H1 (cell line): ENCODE measurements around the gene NRXN2. TPM values are rescaled to one million over a fixed set of nuclear protein-coding genes. Genes with fewer than 3 reads are reported as not detected.

Experiments used
- CTCF ChIA-PET: fragments of 300-600 bp; sonication (Branson Sonifier 250); formaldehyde crosslinking; loops from one replicate; lab custom pipeline; 2021; ENCODE audit not compliant: partially characterized antibody; lab: Charles Lee
- POLR2A ChIA-PET: fragments of 300-600 bp; sonication (Branson Sonifier 250); formaldehyde crosslinking; loops from one replicate; lab custom pipeline; 2021; ENCODE audit warnings: inconsistent platforms; ENCODE audit not compliant: partially characterized antibody; lab: Charles Lee
- DNase-seq, 2 experiments: peaks; one replicate each; pipeline versions ENCODE4 v3.0.0 to v3.0.0-alpha.2; 2010 to 2022; ENCODE audit warnings: low spot score in 2 of 2, low read depth in 1 of 2, mixed read lengths in 1 of 2
- FAIRE-seq: peaks from 2 replicates; lab custom pipeline; 2011; peaks lifted over from hg19 to GRCh38; lab: Jason Lieb, UNC
- H2AFZ ChIP-seq: 2 replicates; pipeline ENCODE4 v1.8.1; 2012; ENCODE audit warnings: low read length, inconsistent platforms
- H2AK5ac ChIP-seq: 2 replicates; pipeline ENCODE4 v1.6.1; 2013; ENCODE audit warnings: low read depth, low read length
- H2BK120ac ChIP-seq: replicated peaks from 2 replicates; pipeline ENCODE3; 2013; ENCODE audit warnings: low read depth, low read length, inconsistent platforms
- H2BK12ac ChIP-seq: 2 replicates; pipeline ENCODE4 v1.6.1; 2013; ENCODE audit warnings: low read depth, low read length
- H2BK15ac ChIP-seq: 2 replicates; pipeline ENCODE4 v1.6.1; 2013; ENCODE audit warnings: low read length
- H2BK20ac ChIP-seq: 2 replicates; pipeline ENCODE4 v1.6.1; 2013; ENCODE audit warnings: low read length
- H2BK5ac ChIP-seq: 2 replicates; pipeline ENCODE4 v1.6.1; 2013; ENCODE audit warnings: low read depth, low read length
- H3K14ac ChIP-seq: 2 replicates; pipeline ENCODE4 v1.6.1; 2013; ENCODE audit warnings: inconsistent platforms; ENCODE audit not compliant: insufficient read length
- H3K18ac ChIP-seq: 2 replicates; pipeline ENCODE4 v1.6.1; 2013; ENCODE audit warnings: low read length; ENCODE audit errors: extremely low read depth
- H3K23ac ChIP-seq: 2 replicates; pipeline ENCODE4 v1.6.1; 2013; ENCODE audit warnings: inconsistent platforms; ENCODE audit not compliant: insufficient read length
- H3K23me2 ChIP-seq: 2 replicates; pipeline ENCODE4 v1.6.1; 2013; ENCODE audit warnings: low read depth, low read length
- H3K27ac ChIP-seq: 2 replicates; pipeline ENCODE4 v1.6.1; 2011; ENCODE audit warnings: low read depth, low read length, inconsistent platforms
- H3K27me3 ChIP-seq, 4 experiments: replicated peaks in 1 of 4; 1 replicate in 1 of 4; 2 replicates in 3 of 4; pipeline versions ENCODE4 v1.6.1 to v1.8.1; 2011 to 2013; ENCODE audit warnings: low read length in 3 of 4, mild to moderate bottlenecking in 3 of 4, inconsistent platforms in 2 of 4, mixed read lengths in 2 of 4, moderate library complexity in 1 of 4; ENCODE audit not compliant: control insufficient read depth in 3 of 4, insufficient read depth in 3 of 4; ENCODE audit errors: extremely low read depth in 1 of 4
- H3K36me3 ChIP-seq, 4 experiments: 2 replicates each; pipeline versions ENCODE4 v1.6.1 to v1.8.1; 2011 to 2013; ENCODE audit warnings: mild to moderate bottlenecking in 4 of 4, low read length in 3 of 4, moderate library complexity in 2 of 4, control low read depth in 1 of 4, inconsistent platforms in 1 of 4; ENCODE audit not compliant: insufficient read depth in 4 of 4, control insufficient read depth in 2 of 4
- H3K4ac ChIP-seq: replicated peaks from 2 replicates; pipeline ENCODE3; 2013; ENCODE audit warnings: low read length, low read depth, mixed read lengths, inconsistent platforms; ENCODE audit not compliant: insufficient read length
- H3K4me1 ChIP-seq, 4 experiments: replicated peaks in 1 of 4; 1 replicate in 1 of 4; 2 replicates in 3 of 4; pipeline versions ENCODE4 v1.6.1 to v1.8.1; 2011 to 2013; ENCODE audit warnings: low read length in 3 of 4, inconsistent platforms in 2 of 4, mixed read lengths in 1 of 4; ENCODE audit not compliant: insufficient read depth in 4 of 4, control insufficient read depth in 3 of 4
- H3K4me2 ChIP-seq, 2 experiments: 2 replicates each; pipeline versions ENCODE4 v1.6.1 to v1.8.1; 2011 to 2013; ENCODE audit warnings: low read depth in 2 of 2, low read length in 2 of 2, control low read depth in 1 of 2, inconsistent platforms in 1 of 2, mild to moderate bottlenecking in 1 of 2; ENCODE audit not compliant: insufficient read depth in 1 of 2
- H3K4me3 ChIP-seq, 4 experiments: fragments of 200-600, 300-600 bp in 1 of 4; sonication (generic), shearing (Covaris generic), sonication (Bioruptor Twin) in 1 of 4; 2 replicates each; pipeline versions ENCODE4 v1.5.1 to v1.8.1; 2011 to 2016; ENCODE audit warnings: low read length in 4 of 4, low read depth in 3 of 4, control low read depth in 2 of 4, inconsistent platforms in 2 of 4, mild to moderate bottlenecking in 2 of 4, mixed read lengths in 1 of 4, moderate library complexity in 1 of 4; ENCODE audit not compliant: insufficient read depth in 2 of 4; ENCODE audit errors: extremely low read depth in 1 of 4
- H3K56ac ChIP-seq: replicated peaks from 2 replicates; pipeline ENCODE3; 2013; ENCODE audit warnings: low read depth, mild to moderate bottlenecking, mixed read lengths, low read length, inconsistent platforms; ENCODE audit not compliant: insufficient read length
- H3K79me1 ChIP-seq: 2 replicates; pipeline ENCODE4 v1.6.1; 2013; ENCODE audit warnings: low read depth, low read length, control low read depth
- H3K79me2 ChIP-seq, 2 experiments: 2 replicates each; pipeline versions ENCODE4 v1.6.1 to v1.8.1; 2012 to 2013; ENCODE audit warnings: low read length in 2 of 2, mild to moderate bottlenecking in 2 of 2, inconsistent platforms in 1 of 2; ENCODE audit not compliant: insufficient read depth in 2 of 2, control insufficient read depth in 1 of 2
- H3K9ac ChIP-seq, 4 experiments: replicated peaks in 1 of 4; 1 replicate in 1 of 4; 2 replicates in 3 of 4; pipeline versions ENCODE4 v1.6.1 to v1.8.1; 2011 to 2013; ENCODE audit warnings: low read depth in 3 of 4, low read length in 3 of 4, control low read depth in 2 of 4, mild to moderate bottlenecking in 2 of 4, moderate library complexity in 2 of 4, inconsistent platforms in 1 of 4; ENCODE audit errors: extremely low read depth in 1 of 4
- H3K9me3 ChIP-seq, 2 experiments: 2 replicates each; pipeline versions ENCODE4 v1.6.1 to v1.8.1; 2012 to 2013; ENCODE audit warnings: mild to moderate bottlenecking in 2 of 2, moderate library complexity in 2 of 2, control low read depth in 1 of 2, inconsistent platforms in 1 of 2, low read depth in 1 of 2, low read length in 1 of 2, mixed read lengths in 1 of 2; ENCODE audit not compliant: insufficient read depth in 2 of 2
- H4K20me1 ChIP-seq, 2 experiments: replicated peaks in 1 of 2; 2 replicates each; pipeline versions ENCODE3 to v1.8.1; 2011 to 2013; ENCODE audit warnings: inconsistent platforms in 2 of 2, low read length in 2 of 2, mild to moderate bottlenecking in 1 of 2; ENCODE audit not compliant: insufficient read depth in 2 of 2, control insufficient read depth in 1 of 2
- H4K5ac ChIP-seq: 2 replicates; pipeline ENCODE4 v1.6.1; 2013; ENCODE audit warnings: low read length, low read depth, mixed read lengths, inconsistent platforms; ENCODE audit not compliant: insufficient read length
- H4K8ac ChIP-seq: 2 replicates; pipeline ENCODE4 v1.8.0; 2013; ENCODE audit warnings: mild to moderate bottlenecking, moderate library complexity, low read length, inconsistent platforms; ENCODE audit not compliant: insufficient read depth; ENCODE audit errors: extremely low read depth
- H4K91ac ChIP-seq: replicated peaks from 2 replicates; pipeline ENCODE3; 2013; ENCODE audit warnings: low read length, mixed read lengths, inconsistent platforms; ENCODE audit not compliant: insufficient read length
- CREB1 ChIP-seq: IDR thresholded peaks from 2 replicates; pipeline ENCODE4 v1.6.1; 2012; ENCODE audit warnings: inconsistent platforms
- MAFK ChIP-seq: IDR thresholded peaks from 2 replicates; pipeline ENCODE4 v1.6.1; 2012; ENCODE audit warnings: low read depth, mild to moderate bottlenecking, improper control_type of control experiment, low read length
- POLR2A ChIP-seq, 2 experiments: IDR thresholded peaks; 1 replicate in 1 of 2; 2 replicates in 1 of 2; pipeline ENCODE4 v1.6.1; 2011; ENCODE audit warnings: low read depth in 2 of 2, low read length in 2 of 2, mild to moderate bottlenecking in 2 of 2; ENCODE audit errors: control extremely low read depth in 1 of 2
- SIN3A ChIP-seq, 2 experiments: IDR thresholded peaks in 1 of 2; conservative IDR thresholded peaks in 1 of 2; 2 replicates each; pipeline ENCODE4 v1.6.1; 2011 to 2012; ENCODE audit warnings: low read length in 2 of 2, improper control_type of control experiment in 1 of 2, low read depth in 1 of 2, mild to moderate bottlenecking in 1 of 2
- ZNF274 ChIP-seq: IDR thresholded peaks from 2 replicates; pipeline ENCODE4 v1.7.0; 2012; ENCODE audit warnings: low read length, borderline replicate concordance; ENCODE audit errors: extremely low read depth
- WGBS, 2 experiments: shearing (Covaris generic) in 1 of 2; methylation state at CpG; one replicate each; pipeline versions ENCODE4 v1.1.6 to v1.1.7; 2013 to 2015; ENCODE audit warnings: low lambda C conversion rate in 2 of 2, mixed read lengths in 2 of 2, inconsistent platforms in 1 of 2, low coverage in 1 of 2, missing lambda C conversion rate in 1 of 2; ENCODE audit not compliant: insufficient replicate concordance in 2 of 2, insufficient coverage in 1 of 2, insufficient read length in 1 of 2; ENCODE audit errors: extremely low coverage in 1 of 2, missing lambda C conversion rate in 1 of 2; 5-methylcytosine and 5-hydroxymethylcytosine counted together
- polyA plus RNA-seq, 7 experiments: library from polyadenylated mRNA; depleted of rRNA in 3 of 7; stranded (reverse) in 5 of 7; unstranded in 2 of 7; fragments of >200 nt in 5 of 7; fragments of 200-250 nt in 2 of 7; gene quantifications; 1 replicate in 5 of 7; 2 replicates in 1 of 7; 4 replicates in 1 of 7; pipeline versions ENCODE4 v1.2.1 to v1.2.3, GENCODE V29; 2011 to 2013; ENCODE audit warnings: missing spikeins in 2 of 7, mixed read lengths in 2 of 7
- total RNA-seq: library from RNA; stranded (reverse); fragmentation: NEBNext Ultra II Directional; extraction: Animal tissue kit (Norgen Biotek cat#: 25700); gene quantifications from 2 replicates; pipeline ENCODE4 v1.2.1, GENCODE V29; 2021

Gene NRXN2
- total and polyA plus RNA-seq, 2 of the 8 experiments (the other 6 are each of a cell fraction or from before 2014, with no cell fraction given): 1.3 to 11.5 TPM

- no peaks in the 10 kb centered on the region for H3K36me3 ChIP-seq
- H3K14ac ChIP-seq: no peak overlapping the region
- no peak overlapping the region for H3K56ac ChIP-seq
- no peak overlapping the region for H3K9ac ChIP-seq
- peak overlapping the region; percentile 98 for H4K91ac ChIP-seq
- H4K8ac ChIP-seq: no peak overlapping the region
- H3K4ac ChIP-seq: no peak overlapping the region
- no peak overlapping the region for H3K18ac ChIP-seq
- H2BK5ac ChIP-seq: 0 out of 2 replicates have a peak overlapping the region, but pooled peaks have one; percentile 97
- no peak for DNase-seq
- H2AFZ ChIP-seq: no peak overlapping the region
- no peak overlapping the region for H4K5ac ChIP-seq
- H3K27ac ChIP-seq: no peak overlapping the region
- ChIA-PET POLR2A (interaction anchor here (0.8 kb wide), 1 partner anchor 15 kb away, joined by 4 read pairs; no protein-coding TSS in a partner anchor), CTCF (interaction anchor here (0.8 to 8.7 kb wide), 6 partner anchors 78 to 128 kb away, joined by 3 to 75 read pairs (median 4); no protein-coding TSS in a partner anchor)
- H2BK20ac ChIP-seq: peak overlapping the region; percentile 94; the same call in 1 of the 2 replicates
- H3K79me2 ChIP-seq: no peaks in the 10 kb centered on the region
- peaks cover 5% of the 10 kb centered on the region; the same call in 1 of the 2 replicates for H3K23me2 ChIP-seq
- peaks cover 0 to 4% of the 10 kb centered on the region in 2 experiments for H4K20me1 ChIP-seq
- FAIRE-seq: no peak
- no peak overlapping the region; the same call in 1 of the 2 replicates for H2BK15ac ChIP-seq
- no peak overlapping the region for H3K23ac ChIP-seq
- no peak overlapping the region for H3K4me2 ChIP-seq
- H2BK120ac ChIP-seq: no peak overlapping the region
- no peaks in the 10 kb centered on the region for H3K9me3 ChIP-seq
- H3K4me3 ChIP-seq: no peak overlapping the region
- peaks cover 0 to 37% (median 24%) of the 10 kb centered on the region in 4 experiments; a peak in 6 of 7 replicates for H3K4me1 ChIP-seq
- H3K27me3 ChIP-seq: no peaks in the 10 kb centered on the region; a peak in 3 of 7 replicates
- 94% methylated on average over 16 of the region's 16 CpGs; no CpG with 5 or more reads in 1 of the 2 experiments for WGBS, 2 experiments
- no peaks in the 10 kb centered on the region for H3K79me1 ChIP-seq
- H2AK5ac ChIP-seq: no peak overlapping the region
- H2BK12ac ChIP-seq: peak overlapping the region; percentile 100; the same call in 1 of the 2 replicates
- TF ChIP-seq MAFK (no peak), CREB1 (no peak), SIN3A (conservative IDR thresholded peaks at IDR 0.05 in 1 of 2, IDR thresholded peaks at IDR 0.05 in 1 of 2; ENCODE audit: low read depth in 1 of 2, low read length in 2 of 2) (no peak), POLR2A (IDR thresholded peaks at IDR 0.05; ENCODE audit: control extremely low read depth in 1 of 2, low read depth in 2 of 2, low read length in 2 of 2) (no peak), ZNF274 (no peak)
These were observed 162.1 kb downstream of the NRXN2 start for GRCh38 chr11:64560941-64561340.
